Caki2 (cell line): ENCODE measurements around the gene COBL. TPM values are rescaled to one million over a fixed set of nuclear protein-coding genes. Genes with fewer than 3 reads are reported as not detected.
"Not testable (repeated sequence)": the region's sequence is repeated elsewhere in the genome, so short reads cannot be mapped to it uniquely, and the experiment has no call there.

Experiments used
- DNase-seq: peaks from one replicate; pipeline ENCODE4 v3.0.0-alpha.2; 2015; ENCODE audit warnings: low read depth
- in situ Hi-C: cut with HindIII; loops from 2 replicates; pipeline ENCODE4 v1.10.0; 2016; ENCODE audit warnings: low sequenced_read_pairs, low pct_unique_long_range_greater_than_20kb, mixed read lengths
- total RNA-seq: library from RNA; depleted of rRNA; stranded (reverse); fragments of >200 nt; shearing (Covaris generic); gene quantifications from 2 replicates; pipeline ENCODE4 v1.2.3, GENCODE V29; 2014; ENCODE audit warnings: low replicate concordance

COBL gene
- total RNA-seq, 1 experiment from 2014 or later: 1.3 TPM

- in situ Hi-C loops: no loop called here
- DNase-seq: no peak
These were observed 87.5 kb downstream of the COBL start for GRCh38 chr7:51229106-51229537.

- in situ Hi-C loops: no loop called here
- DNase-seq: no peak
These were observed 88.1 kb downstream of the COBL start for GRCh38 chr7:51228386-51228958.

GRCh38 chr7:51227861-51228260 lies 88.7 kb downstream of the COBL start:
- no peak for DNase-seq
- in situ Hi-C loops: no loop called here

- no peak for DNase-seq
- in situ Hi-C loops: no loop called here
These were observed 89.6 kb downstream of the COBL start for GRCh38 chr7:51226916-51227535.

- no peak for DNase-seq
- in situ Hi-C loops: no loop called here
These were observed 90.4 kb downstream of the COBL start for GRCh38 chr7:51226063-51226755.

GRCh38 chr7:51224811-51225595 lies 91.6 kb downstream of the COBL start:
- in situ Hi-C loops: no loop called here
- DNase-seq: no peak

- DNase-seq: no peak
- in situ Hi-C loops: no loop called here
These were observed 93.1 kb downstream of the COBL start for GRCh38 chr7:51223505-51223904.

- no peak for DNase-seq
- in situ Hi-C loops: no loop called here
These were observed 93.7 kb downstream of the COBL start for GRCh38 chr7:51222916-51223315.

GRCh38 chr7:51220226-51220625 lies 96.4 kb downstream of the COBL start:
- in situ Hi-C loops: no loop called here
- DNase-seq: no peak

- in situ Hi-C loops: no loop called here
- no peak for DNase-seq
These were observed 97.2 kb downstream of the COBL start for GRCh38 chr7:51219261-51219988.

- in situ Hi-C loops: no loop called here
- no peak for DNase-seq
These were observed 98.8 kb downstream of the COBL start for GRCh38 chr7:51217804-51218203.

GRCh38 chr7:51214098-51214497 lies 102.5 kb downstream of the COBL start:
- no peak for DNase-seq
- in situ Hi-C loops: no loop called here

- in situ Hi-C loops: no loop called here
- no peak for DNase-seq
These were observed 103.0 kb downstream of the COBL start for GRCh38 chr7:51213618-51214017.

- in situ Hi-C loops: no loop called here
- DNase-seq: no peak
These were observed 105.8 kb downstream of the COBL start for GRCh38 chr7:51210766-51211165.

- DNase-seq: no peak
- in situ Hi-C loops: no loop called here
These were observed 107.2 kb downstream of the COBL start for GRCh38 chr7:51209426-51209825.

GRCh38 chr7:51208125-51208524 lies 108.5 kb downstream of the COBL start:
- DNase-seq, in situ Hi-C loops: not testable (repeated sequence)

- in situ Hi-C loops: no loop called here
- no peak for DNase-seq
These were observed 118.0 kb downstream of the COBL start for GRCh38 chr7:51198654-51199053.

- in situ Hi-C loops: no loop called here
- DNase-seq: no peak
These were observed 125.6 kb downstream of the COBL start for GRCh38 chr7:51190969-51191368.
